Right atrium auricular region (tissue), 2 donors: ENCODE measurements around the gene LPP. TPM values are rescaled to one million over a fixed set of nuclear protein-coding genes. Genes with fewer than 3 reads are reported as not detected.

Source experiments
- DNase-seq: peaks from one replicate; pipeline ENCODE4 v3.0.0-alpha.2; 2019; ENCODE audit warnings: low spot score
- H3K27ac ChIP-seq, 2 donors: fragments of 200-600 bp; sonication (generic); 1 replicate in 1 of 2; 2 replicates in 1 of 2; pipeline ENCODE4 v1.5.1; 2016 to 2019
- H3K27me3 ChIP-seq, 2 donors: fragments of 200-600 bp; sonication (generic); one replicate each; pipeline versions ENCODE4 v1.5.1 to v1.6.0; 2017 to 2019
- H3K36me3 ChIP-seq: fragments of 200-600 bp; sonication (generic); one replicate; pipeline ENCODE4 v1.5.1; 2016
- H3K4me1 ChIP-seq, 2 donors: fragments of 200-600 bp; sonication (generic); one replicate each; pipeline versions ENCODE4 v1.5.1 to v1.6.0; 2017 to 2019
- H3K4me3 ChIP-seq, 2 donors: fragments of 200-600 bp; sonication (generic); 1 replicate in 1 of 2; 2 replicates in 1 of 2; pipeline ENCODE4 v1.5.1; 2017 to 2019; ENCODE audit warnings: mild to moderate bottlenecking in 1 of 2, moderate library complexity in 1 of 2
- H3K9me3 ChIP-seq, 2 donors: fragments of 200-600 bp; sonication (generic); one replicate each; pipeline ENCODE4 v1.5.1; 2019
- total RNA-seq, 2 donors: library from RNA; depleted of rRNA; stranded (reverse); fragments of >200 nt; gene quantifications; one replicate each; pipeline ENCODE4 v1.1.0, GENCODE V29; 2016
- TF ChIP-seq, protein P1 (sequence below), 2 donors: fragments of 200-600 bp; sonication (generic); IDR thresholded peaks; one replicate each; pipeline ENCODE4 v1.5.1; 2019; ENCODE audit warnings: antibody characterized with exemption in 2 of 2

LPP gene
- total RNA-seq, 2 donors from 2014 or later, result 117 to 186 TPM

DNA sequence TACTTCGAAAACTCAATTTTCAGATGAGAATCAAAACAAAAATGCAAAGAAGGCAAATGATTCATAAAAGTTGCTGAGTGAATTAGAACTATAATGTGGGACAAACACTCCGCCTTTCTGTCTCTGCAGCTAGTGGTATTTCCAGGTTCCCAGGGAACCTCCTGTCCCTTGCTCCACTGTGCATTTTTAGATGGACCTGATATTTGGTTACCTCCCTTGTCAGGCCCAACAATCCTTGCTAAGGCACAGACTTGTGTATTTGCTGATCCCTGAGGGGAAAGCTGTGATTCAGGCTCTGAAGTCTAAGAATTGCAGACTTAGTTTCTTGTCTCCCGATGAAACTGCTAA, 162.7 kb downstream of the LPP start:
- no peak for DNase-seq
- H3K36me3 ChIP-seq, result peaks cover 8% of the 10 kb centered on the region
- TF ChIP-seq, protein P1, sequence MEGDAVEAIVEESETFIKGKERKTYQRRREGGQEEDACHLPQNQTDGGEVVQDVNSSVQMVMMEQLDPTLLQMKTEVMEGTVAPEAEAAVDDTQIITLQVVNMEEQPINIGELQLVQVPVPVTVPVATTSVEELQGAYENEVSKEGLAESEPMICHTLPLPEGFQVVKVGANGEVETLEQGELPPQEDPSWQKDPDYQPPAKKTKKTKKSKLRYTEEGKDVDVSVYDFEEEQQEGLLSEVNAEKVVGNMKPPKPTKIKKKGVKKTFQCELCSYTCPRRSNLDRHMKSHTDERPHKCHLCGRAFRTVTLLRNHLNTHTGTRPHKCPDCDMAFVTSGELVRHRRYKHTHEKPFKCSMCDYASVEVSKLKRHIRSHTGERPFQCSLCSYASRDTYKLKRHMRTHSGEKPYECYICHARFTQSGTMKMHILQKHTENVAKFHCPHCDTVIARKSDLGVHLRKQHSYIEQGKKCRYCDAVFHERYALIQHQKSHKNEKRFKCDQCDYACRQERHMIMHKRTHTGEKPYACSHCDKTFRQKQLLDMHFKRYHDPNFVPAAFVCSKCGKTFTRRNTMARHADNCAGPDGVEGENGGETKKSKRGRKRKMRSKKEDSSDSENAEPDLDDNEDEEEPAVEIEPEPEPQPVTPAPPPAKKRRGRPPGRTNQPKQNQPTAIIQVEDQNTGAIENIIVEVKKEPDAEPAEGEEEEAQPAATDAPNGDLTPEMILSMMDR (IDR thresholded peaks at IDR 0.05), result no peak
- peak overlapping the region in 1 of 2 donors; percentile 52 for H3K27ac ChIP-seq
- no peaks in the 10 kb centered on the region for H3K27me3 ChIP-seq
- peaks cover 0 to 33% of the 10 kb centered on the region in 2 donors for H3K4me1 ChIP-seq
- no peaks in the 10 kb centered on the region for H3K9me3 ChIP-seq
- H3K4me3 ChIP-seq, result no peak overlapping the region

DNA sequence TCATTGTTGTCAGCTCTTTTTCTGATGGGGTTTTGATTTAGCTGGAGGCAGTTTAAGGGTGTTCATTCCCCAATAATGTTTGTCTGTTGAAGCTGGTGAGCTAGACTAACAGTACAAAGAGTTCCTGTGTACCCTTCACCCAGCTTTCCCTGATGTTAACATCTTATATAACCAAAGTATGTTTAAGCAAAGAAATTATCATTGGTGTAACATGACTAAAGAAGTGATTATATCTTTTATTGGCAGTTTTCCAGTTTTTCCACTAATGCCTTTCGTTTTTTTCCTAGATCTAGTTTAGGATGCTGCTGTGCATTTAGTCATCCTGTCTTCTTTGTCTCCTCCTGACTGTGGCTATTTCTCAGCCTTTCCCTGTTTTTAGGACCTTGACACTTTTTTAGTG, 165.6 kb downstream of the LPP start:
- Histone ChIP-seq H3K4me3 (no peak overlapping the region), H3K27me3 (no peaks in the 10 kb centered on the region), H3K4me1 (peaks cover 0 to 33% of the 10 kb centered on the region in 2 donors), H3K36me3 (no peaks in the 10 kb centered on the region), H3K27ac (no peak overlapping the region), H3K9me3 (no peaks in the 10 kb centered on the region)
- TF ChIP-seq, protein P1 (IDR thresholded peaks at IDR 0.05), result no peak
- no peak for DNase-seq

DNA sequence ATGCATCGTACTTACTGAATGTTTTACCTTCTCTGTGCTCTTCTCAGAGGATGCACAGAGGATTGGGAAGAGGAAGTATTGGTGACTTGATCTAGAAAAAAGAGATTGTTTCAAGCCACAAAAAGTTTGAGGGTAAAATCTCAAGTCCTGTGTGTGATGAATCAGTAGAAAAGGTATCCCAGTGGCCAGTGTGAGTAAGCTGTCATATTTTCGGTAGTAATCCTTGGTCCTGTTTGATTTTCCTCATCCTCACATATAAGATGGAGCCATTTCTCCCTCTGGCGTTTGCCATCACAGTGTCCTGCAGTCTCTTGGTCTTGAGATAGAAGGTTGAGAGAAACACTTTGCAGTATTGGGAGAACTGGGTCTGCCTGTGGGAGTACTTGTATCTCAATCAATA, 166.8 kb downstream of the LPP start:
- Histone ChIP-seq H3K4me1 (peaks cover 0 to 31% of the 10 kb centered on the region in 2 donors), H3K36me3 (no peaks in the 10 kb centered on the region), H3K27me3 (no peaks in the 10 kb centered on the region), H3K9me3 (no peaks in the 10 kb centered on the region), H3K4me3 (no peak overlapping the region), H3K27ac (no peak overlapping the region)
- TF ChIP-seq, protein P1 (IDR thresholded peaks at IDR 0.05), result no peak
- no peak for DNase-seq

DNA sequence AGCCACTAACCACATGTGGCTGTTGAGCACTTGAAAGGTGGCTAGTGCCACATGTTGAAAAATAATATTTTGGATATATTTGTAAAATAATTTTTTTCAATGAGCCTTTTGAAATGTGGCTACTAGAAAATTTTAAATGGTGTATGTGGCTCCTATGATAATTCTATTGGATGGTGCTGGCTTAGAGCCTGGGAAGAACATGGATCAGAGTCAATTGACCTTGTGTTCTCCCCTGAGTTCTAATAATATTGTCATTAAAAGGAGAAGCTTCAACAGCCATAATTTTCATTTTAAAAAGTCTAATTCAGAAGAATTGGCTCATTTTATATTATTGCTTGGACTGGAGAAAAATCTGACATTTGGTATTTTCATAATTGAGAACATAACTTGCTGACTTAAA, 167.3 kb downstream of the LPP start:
- TF ChIP-seq, protein P1 (IDR thresholded peaks at IDR 0.05), result no peak
- H3K36me3 ChIP-seq, result no peaks in the 10 kb centered on the region
- H3K4me1 ChIP-seq, result peaks cover 0 to 31% of the 10 kb centered on the region in 2 donors
- H3K27me3 ChIP-seq, result no peaks in the 10 kb centered on the region
- H3K9me3 ChIP-seq, result no peaks in the 10 kb centered on the region
- no peak for DNase-seq
- no peak overlapping the region for H3K4me3 ChIP-seq
- peak overlapping the region in 1 of 2 donors; percentile 15 for H3K27ac ChIP-seq

DNA sequence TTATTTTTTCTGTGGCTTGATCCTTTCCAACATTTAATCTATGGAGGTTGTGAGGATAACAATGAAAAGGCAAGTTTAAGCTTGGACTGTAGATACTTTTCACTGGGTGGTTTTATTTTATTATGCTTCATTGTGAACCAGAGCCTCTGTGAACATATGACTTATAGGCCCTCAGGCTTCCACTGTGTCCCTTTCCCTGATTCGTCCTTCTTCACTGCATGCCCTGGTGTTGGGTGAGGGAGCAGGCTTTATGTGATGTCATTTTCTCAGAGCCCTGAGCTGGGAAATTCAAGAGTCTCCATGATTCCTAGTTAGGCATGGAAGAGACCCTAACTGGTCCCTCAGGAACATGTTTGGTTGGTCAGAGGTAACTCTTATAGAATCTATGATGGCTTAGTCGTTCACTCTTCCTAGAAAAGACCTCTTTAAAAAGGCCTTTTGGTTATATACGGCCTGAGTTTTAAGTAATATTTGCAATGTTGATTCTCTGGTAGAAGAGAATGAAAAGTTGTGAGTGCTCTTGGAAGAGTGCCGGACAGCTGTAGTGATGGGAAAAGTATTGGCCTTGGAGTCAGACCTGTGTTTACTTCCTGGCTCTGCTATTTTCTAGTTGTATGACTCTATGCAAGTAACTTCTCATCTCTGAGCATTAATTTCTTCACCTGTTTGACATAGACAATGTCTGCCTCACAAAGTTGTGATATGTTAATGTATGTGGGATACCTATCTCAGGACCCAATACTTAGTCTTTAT, 168.4 kb downstream of the LPP start:
- Histone ChIP-seq H3K36me3 (no peaks in the 10 kb centered on the region), H3K9me3 (no peaks in the 10 kb centered on the region), H3K4me1 (peaks cover 0 to 29% of the 10 kb centered on the region in 2 donors), H3K4me3 (no peak overlapping the region), H3K27ac (no peak overlapping the region), H3K27me3 (no peaks in the 10 kb centered on the region)
- TF ChIP-seq, protein P1 (IDR thresholded peaks at IDR 0.05), result no peak
- DNase-seq, result no peak
